Right lobe of liver (tissue), 6 donors: ENCODE data around the gene ZSWIM9. TPM values are rescaled to one million over a fixed set of nuclear protein-coding genes. Genes with fewer than 3 reads are reported as not detected.

Experiments
- ATAC-seq, 4 donors: fragments of 200-7000 bp; cut with Tn5 transposase; one replicate each; pipeline ENCODE4 v1.9.1; 2020; ENCODE audit warnings: mild to moderate bottlenecking in 4 of 4, moderate library complexity in 4 of 4
- DNase-seq, 3 donors: peaks; one replicate each; pipeline ENCODE4 v3.0.0-alpha.2; 2020
- H3K27ac ChIP-seq, 3 donors: fragments of 200-600 bp; one replicate each; pipeline ENCODE4 v1.8.0; 2022
- H3K27me3 ChIP-seq, 2 donors: fragments of 200-600 bp; one replicate each; pipeline ENCODE4 v1.8.0; 2022
- H3K36me3 ChIP-seq, 4 donors: fragments of 200-600 bp; sonication (generic) in 1 of 4; one replicate each; pipeline versions ENCODE4 v1.5.1 to v1.8.0; 2017 to 2022; ENCODE audit warnings: control low read depth in 1 of 4
- H3K4me1 ChIP-seq, 4 donors: fragments of 200-600 bp; sonication (generic) in 1 of 4; one replicate each; pipeline versions ENCODE4 v1.5.1 to v1.8.0; 2017 to 2022; ENCODE audit warnings: control low read depth in 1 of 4
- H3K4me3 ChIP-seq, 3 donors: fragments of 200-600 bp; one replicate each; pipeline ENCODE4 v1.8.0; 2022
- H3K9me3 ChIP-seq, 4 donors: fragments of 200-600 bp; sonication (generic) in 1 of 4; one replicate each; pipeline versions ENCODE4 v1.5.1 to v1.8.0; 2017 to 2022; ENCODE audit warnings: control low read depth in 1 of 4
- CTCF ChIP-seq, 4 donors: fragments of 200-600 bp in 3 of 4; fragments of 450-650 bp in 1 of 4; IDR thresholded peaks; one replicate each; pipeline versions ENCODE4 v1.5.1 to v1.8.0; 2016 to 2022; ENCODE audit warnings: antibody characterized with exemption in 4 of 4, mild to moderate bottlenecking in 2 of 4
- POLR2A ChIP-seq: fragments of 450-650 bp; IDR thresholded peaks from one replicate; pipeline ENCODE4 v1.6.1; 2017; ENCODE audit warnings: antibody characterized with exemption, mild to moderate bottlenecking
- WGBS: methylation state at CpG from one replicate; pipeline ENCODE4 v1.1.6; 2018; ENCODE audit warnings: low coverage, low lambda C conversion rate; ENCODE audit not compliant: insufficient coverage; ENCODE audit errors: missing lambda C conversion rate; 5-methylcytosine and 5-hydroxymethylcytosine counted together
- intact Hi-C, 2 donors: fragments of 100-400 bp; cut with DNase I; formaldehyde crosslinking; loops; one replicate each; pipeline versions ENCODE4 v1.11.2 to v1.14.1; 2022
- total RNA-seq, 6 experiments: library from RNA; depleted of rRNA in 2 of 6; stranded (reverse); fragments of >200 nt in 2 of 6; fragmentation: NEBNext Ultra II Directional in 3 of 6; extraction: Animal tissue kit (Norgen Biotek cat#: 25700) in 3 of 6; gene quantifications; one replicate each; pipeline versions ENCODE4 v1.1.0 to v1.2.4, GENCODE V29; 2016 to 2023
- donor health status: DM: no; HTN: yes; CAD: no.
- donor health status: DM: no; HTN: no; CAD: no.
- donor health status: DM: no; HTN: no; CAD: no.
- donor health status: DM: no; HTN: yes; CAD: no.
- donor health status: DM: no; HTN: yes; CAD: no.

The ZSWIM9 gene
- total RNA-seq, 6 experiments from 2014 or later = 1.5 to 2.5 (median 2.0) TPM

GRCh38 chr19:48171710-48172109, 1.2 kb downstream of the ZSWIM9 start:
- Histone ChIP-seq H3K27ac (no peak overlapping the region), H3K36me3 (no peaks in the 10 kb centered on the region), H3K27me3 (no peaks in the 10 kb centered on the region), H3K9me3 (no peaks in the 10 kb centered on the region), H3K4me1 (peaks cover 0 to 5% (median 0%) of the 10 kb centered on the region in 4 donors), H3K4me3 (no peak overlapping the region)
- no peak for TF ChIP-seq POLR2A
- no peak for TF ChIP-seq CTCF (IDR thresholded peaks at IDR 0.05)
- no peak for ATAC-seq
- intact Hi-C loops = no loop called here
- WGBS = 90% methylated on average over 2 of the region's 37 CpGs
- DNase-seq = peak in 1 of 3 donors; percentile 61

- Histone ChIP-seq H3K27me3 (no peaks in the 10 kb centered on the region), H3K36me3 (no peaks in the 10 kb centered on the region), H3K4me3 (no peak overlapping the region), H3K9me3 (no peaks in the 10 kb centered on the region), H3K4me1 (peaks cover 0 to 5% (median 0%) of the 10 kb centered on the region in 4 donors), H3K27ac (no peak overlapping the region)
- DNase-seq = no peak
- WGBS = 66% methylated on average over 6 of the region's 6 CpGs
- intact Hi-C loops = no loop called here
- TF ChIP-seq POLR2A = no peak
- TF ChIP-seq CTCF (IDR thresholded peaks at IDR 0.05) = no peak
- no peak for ATAC-seq
Observed at GRCh38 chr19:48174445-48175030, 4.1 kb downstream of the ZSWIM9 start.

- intact Hi-C loops = no loop called here
- DNase-seq (no peak), ATAC-seq (no peak)
- no peak overlapping the region for H3K27ac ChIP-seq
- peaks cover 0 to 5% (median 0%) of the 10 kb centered on the region in 4 donors for H3K4me1 ChIP-seq
- H3K9me3 ChIP-seq = no peaks in the 10 kb centered on the region
- no peak for TF ChIP-seq POLR2A
- no peak for TF ChIP-seq CTCF (IDR thresholded peaks at IDR 0.05)
- H3K27me3 ChIP-seq = no peaks in the 10 kb centered on the region
- H3K4me3 ChIP-seq = no peak overlapping the region
- 98% methylated on average over 6 of the region's 10 CpGs for WGBS
- H3K36me3 ChIP-seq = no peaks in the 10 kb centered on the region
Observed at GRCh38 chr19:48175578-48175977, 5.1 kb downstream of the ZSWIM9 start.

- no peak overlapping the region for H3K4me3 ChIP-seq
- ATAC-seq = no peak
- H3K27ac ChIP-seq = no peak overlapping the region
- TF ChIP-seq CTCF (IDR thresholded peaks at IDR 0.05) (no peak), POLR2A (no peak)
- 98% methylated on average over 3 of the region's 3 CpGs for whole genome bisulfite sequencing
- H3K36me3 ChIP-seq = no peaks in the 10 kb centered on the region
- H3K4me1 ChIP-seq = peaks cover 0 to 1% (median 0%) of the 10 kb centered on the region in 4 donors
- intact Hi-C loops = no loop called here
- no peak for DNase-seq
- H3K27me3 ChIP-seq = no peaks in the 10 kb centered on the region
- H3K9me3 ChIP-seq = no peaks in the 10 kb centered on the region
Observed at GRCh38 chr19:48176226-48176625, 5.7 kb downstream of the ZSWIM9 start.
